Mucosa of descending colon (tissue), 3 donors: ENCODE data around the gene TMEM132C. TPM values are rescaled to one million over a fixed set of nuclear protein-coding genes. Genes with fewer than 3 reads are reported as not detected.
"Not testable (repeated sequence)": the region's sequence is repeated elsewhere in the genome, so short reads cannot be mapped to it uniquely, and the experiment has no call there.

Source experiments
- ATAC-seq: fragments of 200-7000 bp; cut with Tn5 transposase; one replicate; pipeline ENCODE4 v1.9.1; 2020; ENCODE audit warnings: mild to moderate bottlenecking, moderate library complexity
- DNase-seq, 3 donors: peaks; one replicate each; pipeline ENCODE4 v3.0.0-alpha.2; 2020
- H3K36me3 ChIP-seq: fragments of 200-600 bp; one replicate; pipeline ENCODE4 v1.8.0; 2021; ENCODE audit warnings: low read depth, mild to moderate bottlenecking
- H3K4me1 ChIP-seq: fragments of 200-600 bp; one replicate; pipeline ENCODE4 v1.8.0; 2021; ENCODE audit warnings: low read depth, mild to moderate bottlenecking
- H3K4me3 ChIP-seq: fragments of 200-600 bp; one replicate; pipeline ENCODE4 v1.8.0; 2021; ENCODE audit warnings: mild to moderate bottlenecking
- H3K9me3 ChIP-seq: fragments of 200-600 bp; one replicate; pipeline ENCODE4 v1.8.0; 2021; ENCODE audit warnings: mild to moderate bottlenecking
- intact Hi-C, 2 donors: fragments of 100-400 bp; cut with DNase I in 1 of 2; cut with micrococcal nuclease in 1 of 2; formaldehyde crosslinking; loops; one replicate each; pipeline versions ENCODE4 v1.11.0 to v1.11.1; 2022; cut with DNase I, micrococcal nuclease
- total RNA-seq, 3 donors: library from RNA; stranded (reverse); fragmentation: NEBNext Ultra II Directional in 2 of 3; extraction: Animal tissue kit (Norgen Biotek cat#: 25700) in 2 of 3; gene quantifications; one replicate each; pipeline versions ENCODE4 v1.2.1 to v1.2.4, GENCODE V29; 2021 to 2023
- TF ChIP-seq, protein P1 (sequence below): fragments of 200-600 bp; IDR thresholded peaks from one replicate; pipeline ENCODE4 v1.8.0; 2022; ENCODE audit warnings: antibody characterized with exemption, mild to moderate bottlenecking
- donor health status: DM: no; HTN: no; CAD: no; lungs with moderate emphysema.
- donor health status: DM: no; HTN: no; CAD: no.
- donor health status: DM: no; HTN: yes; CAD: no.

Gene TMEM132C
- total RNA-seq, 3 donors from 2014 or later, result 0.23 to 2.4 (median 1.2) TPM

- peaks cover 2% of the 10 kb centered on the region for H3K9me3 ChIP-seq
- no peak for DNase-seq
- no peaks in the 10 kb centered on the region for H3K4me1 ChIP-seq
- no peaks in the 10 kb centered on the region for H3K36me3 ChIP-seq
- intact Hi-C loops, result no loop called here
- TF ChIP-seq, protein P1, sequence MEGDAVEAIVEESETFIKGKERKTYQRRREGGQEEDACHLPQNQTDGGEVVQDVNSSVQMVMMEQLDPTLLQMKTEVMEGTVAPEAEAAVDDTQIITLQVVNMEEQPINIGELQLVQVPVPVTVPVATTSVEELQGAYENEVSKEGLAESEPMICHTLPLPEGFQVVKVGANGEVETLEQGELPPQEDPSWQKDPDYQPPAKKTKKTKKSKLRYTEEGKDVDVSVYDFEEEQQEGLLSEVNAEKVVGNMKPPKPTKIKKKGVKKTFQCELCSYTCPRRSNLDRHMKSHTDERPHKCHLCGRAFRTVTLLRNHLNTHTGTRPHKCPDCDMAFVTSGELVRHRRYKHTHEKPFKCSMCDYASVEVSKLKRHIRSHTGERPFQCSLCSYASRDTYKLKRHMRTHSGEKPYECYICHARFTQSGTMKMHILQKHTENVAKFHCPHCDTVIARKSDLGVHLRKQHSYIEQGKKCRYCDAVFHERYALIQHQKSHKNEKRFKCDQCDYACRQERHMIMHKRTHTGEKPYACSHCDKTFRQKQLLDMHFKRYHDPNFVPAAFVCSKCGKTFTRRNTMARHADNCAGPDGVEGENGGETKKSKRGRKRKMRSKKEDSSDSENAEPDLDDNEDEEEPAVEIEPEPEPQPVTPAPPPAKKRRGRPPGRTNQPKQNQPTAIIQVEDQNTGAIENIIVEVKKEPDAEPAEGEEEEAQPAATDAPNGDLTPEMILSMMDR, result no peak
- no peak overlapping the region for H3K4me3 ChIP-seq
- ATAC-seq, result no peak
These were observed 26.2 kb upstream of the TMEM132C start for GRCh38 chr12:128240745-128241144.

- DNase-seq (no peak), ATAC-seq (no peak)
- Histone ChIP-seq H3K4me3 (no peak overlapping the region), H3K36me3 (no peaks in the 10 kb centered on the region), H3K4me1 (no peaks in the 10 kb centered on the region), H3K9me3 (no peaks in the 10 kb centered on the region)
- intact Hi-C loops, result no loop called here
- TF ChIP-seq, protein P1, result no peak
These were observed 21.8 kb upstream of the TMEM132C start for GRCh38 chr12:128245121-128245520.

DNA sequence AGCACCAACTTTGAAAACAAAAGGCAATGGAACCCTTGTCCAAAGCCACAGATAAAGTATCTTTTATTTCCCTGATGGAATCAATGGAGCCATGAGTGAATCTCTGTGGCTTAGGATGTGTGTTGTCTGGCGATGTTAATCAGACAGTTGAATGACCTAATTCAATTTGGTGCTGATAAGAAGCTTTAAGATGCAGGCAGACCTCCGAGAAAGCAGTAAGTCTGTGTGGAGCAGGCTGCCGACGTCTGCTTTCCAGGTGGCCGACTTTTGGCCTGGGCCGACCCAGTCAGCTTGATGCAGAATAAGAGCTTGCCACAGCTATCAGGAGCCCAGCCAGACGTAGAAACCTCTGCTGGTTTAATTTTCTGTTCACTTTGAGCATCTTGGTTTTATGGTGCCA, 21.1 kb upstream of the TMEM132C start:
- H3K9me3 ChIP-seq, result no peaks in the 10 kb centered on the region
- no peak for DNase-seq
- ATAC-seq, result no peak
- TF ChIP-seq, protein P1, result no peak
- H3K36me3 ChIP-seq, result no peaks in the 10 kb centered on the region
- no peak overlapping the region for H3K4me3 ChIP-seq
- intact Hi-C loops, result no loop called here
- no peaks in the 10 kb centered on the region for H3K4me1 ChIP-seq

GRCh38 chr12:128250096-128250495, 16.9 kb upstream of the TMEM132C start:
- intact Hi-C loops, result no loop called here
- Histone ChIP-seq H3K9me3 (no peaks in the 10 kb centered on the region), H3K4me1 (no peaks in the 10 kb centered on the region), H3K36me3 (no peaks in the 10 kb centered on the region), H3K4me3 (no peak overlapping the region)
- no peak for ATAC-seq
- DNase-seq, result no peak
- TF ChIP-seq, protein P1, result no peak

GRCh38 chr12:128253829-128254228, 13.1 kb upstream of the TMEM132C start:
- H3K36me3 ChIP-seq, intact Hi-C loops: not testable (repeated sequence)

DNA sequence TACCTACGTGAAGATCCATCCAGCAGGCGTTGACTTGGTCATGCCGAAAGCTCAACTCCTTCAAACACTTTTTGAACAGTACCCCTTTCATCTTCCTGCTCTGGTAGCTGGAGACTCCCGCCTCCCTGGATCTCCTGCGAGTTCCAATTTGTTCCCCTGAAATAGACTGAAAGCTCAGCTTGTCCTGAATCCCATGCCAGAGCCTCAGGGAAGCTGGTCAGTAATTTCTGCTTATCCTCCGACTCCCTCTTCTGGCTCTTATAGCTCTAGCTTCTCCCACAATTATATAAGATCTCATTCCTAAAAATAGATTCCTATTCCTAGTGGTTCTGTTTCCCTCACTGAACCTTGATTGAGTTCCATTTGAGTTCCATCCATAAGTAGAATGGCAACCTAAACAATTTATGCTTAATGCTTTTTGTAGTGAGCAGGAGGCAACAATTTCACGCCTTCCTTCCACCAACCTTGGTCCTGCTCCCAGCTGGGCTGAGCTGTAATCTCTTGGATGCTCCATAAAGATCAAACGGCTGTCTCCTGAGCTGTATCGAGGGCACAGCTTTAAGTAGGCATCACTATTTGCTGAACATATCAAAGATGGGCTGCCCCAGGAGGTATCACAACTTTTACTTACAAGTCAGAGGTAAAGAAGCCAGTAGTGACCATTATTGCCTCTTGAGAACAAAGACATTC, 8.0 kb upstream of the TMEM132C start:
- intact Hi-C loops, result no loop called here
- no peaks in the 10 kb centered on the region for H3K4me1 ChIP-seq
- no peaks in the 10 kb centered on the region for H3K36me3 ChIP-seq
- H3K9me3 ChIP-seq, result no peaks in the 10 kb centered on the region
- ATAC-seq, result no peak
- TF ChIP-seq, protein P1, result no peak
- DNase-seq, result no peak
- no peak overlapping the region for H3K4me3 ChIP-seq

More at GRCh38 chr12:128253829-128254228, 13.1 kb upstream of the TMEM132C start:
- not testable (repeated sequence) for H3K9me3 ChIP-seq, DNase-seq, ATAC-seq, H3K4me3 ChIP-seq, H3K4me1 ChIP-seq
